Neural cell (in vitro differentiated cells): Measurements from ENCODE around the gene HELZ2. TPM values are rescaled to one million over a fixed set of nuclear protein-coding genes. Genes with fewer than 3 reads are reported as not detected.

Source experiments
- H2AFZ ChIP-seq: fragments of 200-600, 300-800 bp; sonication (generic), shearing (Covaris generic); 2 replicates; pipeline ENCODE4 v1.6.0; 2014; ENCODE audit warnings: low read depth, mild to moderate bottlenecking, antibody characterized with exemption, low read length, moderate library complexity
- H3F3A ChIP-seq: fragments of 200-600 bp; shearing (Covaris generic); 2 replicates; pipeline ENCODE4 v1.6.1; 2016; ENCODE audit warnings: mild to moderate bottlenecking, moderate library complexity, mixed read lengths, antibody characterized with exemption, low read length; ENCODE audit not compliant: insufficient read depth, poor library complexity, severe bottlenecking
- H3K27ac ChIP-seq: fragments of 200-600, 300-800 bp; sonication (generic), shearing (Covaris generic); 2 replicates; pipeline ENCODE4 v1.5.1; 2014; ENCODE audit warnings: mild to moderate bottlenecking, low read length, moderate library complexity
- H3K27me3 ChIP-seq: fragments of 300-800, 200-600 bp; sonication (generic), shearing (Covaris generic); 2 replicates; pipeline ENCODE4 v1.6.0; 2014; ENCODE audit warnings: mild to moderate bottlenecking, low read depth, low read length, moderate library complexity; ENCODE audit not compliant: insufficient read depth
- H3K36me3 ChIP-seq: fragments of 300-800, 200-600 bp; sonication (generic), shearing (Covaris generic); 2 replicates; pipeline ENCODE4 v1.5.1; 2014; ENCODE audit warnings: mild to moderate bottlenecking, antibody characterized with exemption, low read length, moderate library complexity; ENCODE audit not compliant: insufficient read depth
- H3K4me2 ChIP-seq: fragments of 300-800, 200-600 bp; sonication (generic), shearing (Covaris generic); 2 replicates; pipeline ENCODE4 v1.6.0; 2014; ENCODE audit warnings: mild to moderate bottlenecking, low read length
- H3K4me3 ChIP-seq: fragments of 300-800, 200-600 bp; sonication (generic), shearing (Covaris generic); 2 replicates; pipeline ENCODE4 v1.5.1; 2014; ENCODE audit warnings: mild to moderate bottlenecking, low read length, moderate library complexity
- H3K79me2 ChIP-seq: fragments of 200-600 bp; shearing (Covaris generic); replicated peaks from 2 replicates; pipeline ENCODE4 v1.6.0; 2014; ENCODE audit warnings: mild to moderate bottlenecking, low read length, moderate library complexity; ENCODE audit not compliant: insufficient read depth
- H3K9ac ChIP-seq: fragments of 300-800, 200-600 bp; sonication (generic), shearing (Covaris generic); 2 replicates; pipeline ENCODE4 v1.6.1; 2016; ENCODE audit warnings: mild to moderate bottlenecking, low read length, mixed read lengths
- H3K9me2 ChIP-seq: fragments of 200-600 bp; shearing (Covaris generic); 2 replicates; pipeline ENCODE4 v1.6.1; 2016; ENCODE audit warnings: mild to moderate bottlenecking, low read length, mixed read lengths; ENCODE audit not compliant: insufficient read depth
- H3K9me3 ChIP-seq: fragments of 200-600, 300-800 bp; sonication (generic), shearing (Covaris generic); 2 replicates; pipeline ENCODE4 v1.6.1; 2016; ENCODE audit warnings: mild to moderate bottlenecking, mixed run types, low read length, moderate library complexity, mixed read lengths
- H4K20me1 ChIP-seq: fragments of 200-600 bp; shearing (Covaris generic); 2 replicates; pipeline ENCODE4 v1.6.1; 2016; ENCODE audit warnings: mild to moderate bottlenecking, mixed run types; ENCODE audit not compliant: insufficient read depth
- CTCF ChIP-seq: fragments of 450-650 bp; IDR thresholded peaks from 2 replicates; pipeline ENCODE4 v1.5.1; 2014; ENCODE audit warnings: antibody characterized with exemption, mild to moderate bottlenecking, moderate library complexity; ENCODE audit not compliant: poor library complexity, severe bottlenecking
- EP300 ChIP-seq: fragments of 450-650 bp; conservative IDR thresholded peaks from 2 replicates; pipeline ENCODE4 v1.6.1; 2014; ENCODE audit warnings: antibody characterized with exemption, mild to moderate bottlenecking, moderate library complexity; ENCODE audit not compliant: poor library complexity, severe bottlenecking
- EZH2 ChIP-seq: fragments of 200-600, 300-800 bp; shearing (Covaris generic), sonication (generic); IDR thresholded peaks from 2 replicates; pipeline ENCODE4 v1.6.1; 2014; ENCODE audit warnings: antibody characterized with exemption, low read length, borderline replicate concordance, mild to moderate bottlenecking; ENCODE audit not compliant: insufficient read depth, poor library complexity, severe bottlenecking
- MXI1 ChIP-seq: fragments of 450-650 bp; conservative IDR thresholded peaks from 2 replicates; pipeline ENCODE4 v1.6.1; 2014; ENCODE audit warnings: antibody characterized with exemption, mild to moderate bottlenecking; ENCODE audit not compliant: poor library complexity, severe bottlenecking
- POLR2AphosphoS5 ChIP-seq: IDR thresholded peaks from 2 replicates; pipeline ENCODE4 v1.6.1; 2012
- RAD21 ChIP-seq: fragments of 450-650 bp; conservative IDR thresholded peaks from 2 replicates; pipeline ENCODE4 v1.6.1; 2014; ENCODE audit warnings: antibody characterized with exemption, mild to moderate bottlenecking, moderate library complexity
- REST ChIP-seq: IDR thresholded peaks from 2 replicates; pipeline ENCODE4 v1.6.1; 2012; ENCODE audit warnings: borderline replicate concordance
- SMC3 ChIP-seq: fragments of 450-650 bp; conservative IDR thresholded peaks from 2 replicates; pipeline ENCODE4 v1.6.1; 2014; ENCODE audit warnings: antibody characterized with exemption, mild to moderate bottlenecking, moderate library complexity; ENCODE audit not compliant: poor library complexity
- TAF1 ChIP-seq: IDR thresholded peaks from 2 replicates; pipeline ENCODE4 v1.6.1; 2012; ENCODE audit warnings: low read depth
- polyA plus RNA-seq: library from polyadenylated mRNA; depleted of rRNA; stranded (reverse); fragments of >200 nt; gene quantifications from 2 replicates; pipeline ENCODE4 v1.2.3, GENCODE V29; 2014

The HELZ2 gene
- polyA plus RNA-seq, 1 donor from 2014 or later: 1.3 TPM

GRCh38 chr20:63554361-63555278 is 19.4 kb downstream of the HELZ2 start:
- TF ChIP-seq EZH2: no peak
- TF ChIP-seq MXI1: no peak
- TF ChIP-seq REST: no peak
- TF ChIP-seq TAF1: no peak
- H4K20me1 ChIP-seq: no peaks in the 10 kb centered on the region
- H3K9ac ChIP-seq: peak overlapping the region; percentile 54
- H3K4me2 ChIP-seq: no peak overlapping the region
- no peaks in the 10 kb centered on the region for H3F3A ChIP-seq
- no peak overlapping the region for H3K27ac ChIP-seq
- H3K9me2 ChIP-seq: no peaks in the 10 kb centered on the region
- H3K9me3 ChIP-seq: no peaks in the 10 kb centered on the region
- no peaks in the 10 kb centered on the region for H3K36me3 ChIP-seq
- H3K4me3 ChIP-seq: peak overlapping the region; percentile 65
- H2AFZ ChIP-seq: peak overlapping the region; percentile 45
- H3K79me2 ChIP-seq: no peaks in the 10 kb centered on the region
- no peaks in the 10 kb centered on the region for H3K27me3 ChIP-seq

- Histone ChIP-seq H3K9ac (peak within 1 kb of the TSS; percentile 54), H3K9me3 (no peaks in the 10 kb centered on the region), H2AFZ (peak within 1 kb of the TSS; percentile 45), H3F3A (no peaks in the 10 kb centered on the region), H4K20me1 (no peaks in the 10 kb centered on the region), H3K27ac (no peak within 1 kb of the TSS), H3K4me3 (peak within 1 kb of the TSS; percentile 65), H3K4me2 (no peak within 1 kb of the TSS), H3K79me2 (no peaks in the 10 kb centered on the region), H3K27me3 (no peaks in the 10 kb centered on the region), H3K36me3 (no peaks in the 10 kb centered on the region), H3K9me2 (no peaks in the 10 kb centered on the region)
- TF ChIP-seq EZH2: no peak
- no peak for TF ChIP-seq CTCF
- no peak for TF ChIP-seq POLR2AphosphoS5
- no peak for TF ChIP-seq EP300
- TF ChIP-seq TAF1: no peak
- no peak for TF ChIP-seq MXI1
- no peak for TF ChIP-seq SMC3
- TF ChIP-seq REST: no peak
- TF ChIP-seq RAD21: no peak
Observed at GRCh38 chr20:63553933-63554290, 20.1 kb downstream of the HELZ2 start, which contains the start of gene FNDC11. Gene FNDC11 (plus strand): TSS chr20:63554159. CDS start chr20:63555664, 1,505 bp downstream.
